Kidney epithelial cell (primary cell): ENCODE data around the gene MAP7D2. TPM values are rescaled to one million over a fixed set of nuclear protein-coding genes. Genes with fewer than 3 reads are reported as not detected.
A peak's percentile ranks its signal among the peaks of the same experiment; 100 is the strongest.
"Not testable (repeated sequence)": the region's sequence is repeated elsewhere in the genome, so short reads cannot be mapped to it uniquely, and the experiment has no call there.

Source experiments
- DNase-seq: peaks from one replicate; pipeline ENCODE4 v3.0.0-alpha.2; 2010; ENCODE audit warnings: low read depth
- H3K27me3 ChIP-seq: 2 replicates; pipeline ENCODE4 v1.6.0; 2011; ENCODE audit warnings: low read length; ENCODE audit not compliant: control insufficient read depth, insufficient read depth
- H3K36me3 ChIP-seq: 2 replicates; pipeline ENCODE4 v1.5.1; 2011; ENCODE audit warnings: low read length; ENCODE audit not compliant: control insufficient read depth, insufficient read depth
- H3K4me3 ChIP-seq: 2 replicates; pipeline ENCODE4 v1.5.1; 2011; ENCODE audit warnings: low read depth, mild to moderate bottlenecking, control low read depth, low read length
- CTCF ChIP-seq: IDR thresholded peaks from 2 replicates; pipeline ENCODE4 v1.5.1; 2011; ENCODE audit warnings: mild to moderate bottlenecking, moderate library complexity, low read length, control low read depth, inconsistent platforms; ENCODE audit not compliant: insufficient read depth, poor library complexity, severe bottlenecking
- total RNA-seq: library from RNA; depleted of rRNA; stranded (reverse); fragments of >200 nt; gene quantifications from 2 replicates; pipeline ENCODE4 v1.2.3, GENCODE V29; 2015

The MAP7D2 gene
- total RNA-seq, 1 donor from 2014 or later = 2.0 TPM

GRCh38 chrX:20135944-20136343 is 19.2 kb upstream of the MAP7D2 start:
- H3K36me3 ChIP-seq = no peaks in the 10 kb centered on the region
- TF ChIP-seq CTCF = no peak
- no peak overlapping the region for H3K4me3 ChIP-seq
- DNase-seq = no peak
- H3K27me3 ChIP-seq = no peaks in the 10 kb centered on the region

GRCh38 chrX:20132666-20133065 is 16.0 kb upstream of the MAP7D2 start:
- H3K36me3 ChIP-seq = no peaks in the 10 kb centered on the region
- no peak for TF ChIP-seq CTCF

GRCh38 chrX:20130357-20130756 is 13.7 kb upstream of the MAP7D2 start:
- no peak for DNase-seq
- no peaks in the 10 kb centered on the region for H3K36me3 ChIP-seq
- TF ChIP-seq CTCF = no peak
- no peak overlapping the region for H3K4me3 ChIP-seq
- H3K27me3 ChIP-seq = no peaks in the 10 kb centered on the region

More at GRCh38 chrX:20132666-20133065, 16.0 kb upstream of the MAP7D2 start:
- DNase-seq = no peak
- Histone ChIP-seq H3K27me3 (no peaks in the 10 kb centered on the region), H3K4me3 (no peak overlapping the region)

- no peak for DNase-seq
- Histone ChIP-seq H3K36me3 (no peaks in the 10 kb centered on the region), H3K4me3 (no peak overlapping the region), H3K27me3 (no peaks in the 10 kb centered on the region)
- no peak for TF ChIP-seq CTCF
Observed at GRCh38 chrX:20129547-20129946, 12.8 kb upstream of the MAP7D2 start.

- Histone ChIP-seq H3K4me3 (no peak overlapping the region), H3K36me3 (no peaks in the 10 kb centered on the region), H3K27me3 (no peaks in the 10 kb centered on the region)
- TF ChIP-seq CTCF = no peak
- no peak for DNase-seq
Observed at GRCh38 chrX:20128670-20129069, 12.0 kb upstream of the MAP7D2 start.

- not testable (repeated sequence) for H3K36me3 ChIP-seq, H3K4me3 ChIP-seq, H3K27me3 ChIP-seq, DNase-seq
- peak; percentile 25 for TF ChIP-seq CTCF
Observed at GRCh38 chrX:20127440-20127839, 10.7 kb upstream of the MAP7D2 start.

- DNase-seq = not testable (repeated sequence)
Observed at GRCh38 chrX:20126833-20127232, 10.1 kb upstream of the MAP7D2 start.

More at GRCh38 chrX:20126833-20127232, 10.1 kb upstream of the MAP7D2 start:
- not testable (repeated sequence) for H3K4me3 ChIP-seq, H3K27me3 ChIP-seq, H3K36me3 ChIP-seq
